NCI-H510A treated with DMSO at 0.1 percent for 48 hours (cell line): Measurements from ENCODE around the gene INSL3.
A peak's percentile ranks its signal among the peaks of the same experiment; 100 is the strongest.
"Not testable (repeated sequence)": the region's sequence is repeated elsewhere in the genome, so short reads cannot be mapped to it uniquely, and the experiment has no call there.

Experiments
- DNase-seq: peaks from one replicate; lab custom pipeline; 2025; lab: John Stamatoyannopoulos, UW

The INSL3 gene

DNA sequence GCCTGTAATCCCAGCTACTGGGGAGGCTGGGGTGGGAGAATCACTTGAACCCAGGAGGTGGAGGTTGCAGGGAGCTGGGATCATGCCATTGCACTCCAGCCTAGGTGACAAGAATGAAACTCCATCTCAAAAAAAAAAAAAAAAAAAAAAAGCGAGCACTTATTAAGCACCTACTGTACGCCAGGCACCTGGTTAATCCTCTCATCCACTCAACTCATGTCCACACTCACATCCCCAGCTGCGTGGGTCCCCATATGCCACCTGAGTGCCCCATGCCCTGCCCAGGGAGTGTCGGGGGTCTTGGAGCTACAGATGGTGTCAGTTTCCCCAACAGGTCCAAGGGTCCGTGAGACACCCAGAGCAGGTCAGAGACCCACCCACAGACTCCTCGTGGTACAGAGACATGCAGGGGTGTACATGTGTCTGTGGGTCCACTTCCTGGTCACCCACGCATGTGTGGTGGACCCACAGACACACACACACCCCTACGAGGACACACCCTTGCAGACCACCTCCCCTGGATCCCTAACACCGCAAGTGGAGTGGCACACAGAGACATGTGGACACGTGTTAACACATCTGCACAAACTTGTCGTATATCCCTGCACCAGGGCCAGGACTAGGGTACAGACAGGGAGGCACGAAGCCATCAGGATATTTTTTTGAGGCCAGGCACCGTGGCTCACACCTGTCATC, 3.5 kb downstream of the INSL3 start:
- DNase-seq: no peak

DNA sequence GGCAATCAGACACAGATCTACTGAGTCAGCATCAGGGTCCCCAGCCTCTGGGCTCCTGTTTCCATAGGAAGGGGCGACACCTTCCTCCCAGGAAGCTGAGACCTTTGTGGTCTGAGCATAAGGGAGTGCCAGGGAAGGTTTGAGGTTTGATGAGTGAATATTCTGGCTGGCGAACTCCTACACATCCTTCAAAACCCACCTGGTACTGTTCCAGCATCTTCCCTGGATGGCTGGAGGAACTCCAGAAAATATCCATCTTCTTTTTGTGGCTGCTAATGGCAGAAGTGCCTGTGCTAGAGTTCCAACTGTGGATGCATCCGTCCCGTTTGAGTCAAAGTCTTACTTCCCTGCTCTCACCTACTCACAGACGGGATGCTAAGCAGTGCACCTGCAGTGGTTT, 9.2 kb downstream of the INSL3 start:
- DNase-seq: no peak

DNA sequence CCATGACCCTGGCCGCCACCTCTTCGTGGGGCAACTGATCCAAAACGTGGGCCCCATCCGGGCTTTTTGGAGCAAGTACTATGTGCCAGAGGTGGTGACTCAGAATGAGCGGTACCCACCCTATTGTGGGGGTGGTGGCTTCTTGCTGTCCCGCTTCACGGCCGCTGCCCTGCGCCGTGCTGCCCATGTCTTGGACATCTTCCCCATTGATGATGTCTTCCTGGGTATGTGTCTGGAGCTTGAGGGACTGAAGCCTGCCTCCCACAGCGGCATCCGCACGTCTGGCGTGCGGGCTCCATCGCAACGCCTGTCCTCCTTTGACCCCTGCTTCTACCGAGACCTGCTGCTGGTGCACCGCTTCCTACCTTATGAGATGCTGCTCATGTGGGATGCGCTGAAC, 9.6 kb downstream of the INSL3 start:
- no peak for DNase-seq

DNA sequence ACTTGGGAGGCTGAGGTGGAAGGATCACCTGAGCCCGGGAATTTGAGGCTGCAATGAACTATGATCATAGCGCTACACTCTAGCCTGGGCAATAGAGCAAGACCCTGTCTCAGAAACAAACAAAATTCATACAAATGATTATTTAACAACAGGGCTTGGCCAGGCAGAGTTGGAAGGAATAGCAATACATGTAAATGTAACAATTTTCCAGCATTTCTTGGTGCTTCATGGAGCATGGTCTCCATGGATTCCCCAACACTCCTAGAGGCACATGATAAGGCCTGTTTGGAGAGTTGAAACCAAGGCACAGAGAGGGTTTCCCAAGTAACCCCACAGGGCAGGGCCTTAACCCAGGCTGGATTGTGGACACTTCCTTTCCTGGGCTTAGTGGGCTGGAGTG, 10.2 kb downstream of the INSL3 start:
- no peak for DNase-seq

DNA sequence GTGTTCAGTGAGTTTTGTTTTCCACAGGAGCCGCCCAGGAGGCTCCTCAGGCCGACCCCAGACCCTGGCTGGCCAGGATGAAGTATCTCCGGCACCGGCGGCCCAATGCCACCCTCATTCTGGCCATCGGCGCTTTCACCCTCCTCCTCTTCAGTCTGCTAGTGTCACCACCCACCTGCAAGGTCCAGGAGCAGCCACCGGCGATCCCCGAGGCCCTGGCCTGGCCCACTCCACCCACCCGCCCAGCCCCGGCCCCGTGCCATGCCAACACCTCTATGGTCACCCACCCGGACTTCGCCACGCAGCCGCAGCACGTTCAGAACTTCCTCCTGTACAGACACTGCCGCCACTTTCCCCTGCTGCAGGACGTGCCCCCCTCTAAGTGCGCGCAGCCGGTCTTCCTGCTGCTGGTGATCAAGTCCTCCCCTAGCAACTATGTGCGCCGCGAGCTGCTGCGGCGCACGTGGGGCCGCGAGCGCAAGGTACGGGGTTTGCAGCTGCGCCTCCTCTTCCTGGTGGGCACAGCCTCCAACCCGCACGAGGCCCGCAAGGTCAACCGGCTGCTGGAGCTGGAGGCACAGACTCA, 13.5 kb downstream of the INSL3 start:
- no peak for DNase-seq

DNA sequence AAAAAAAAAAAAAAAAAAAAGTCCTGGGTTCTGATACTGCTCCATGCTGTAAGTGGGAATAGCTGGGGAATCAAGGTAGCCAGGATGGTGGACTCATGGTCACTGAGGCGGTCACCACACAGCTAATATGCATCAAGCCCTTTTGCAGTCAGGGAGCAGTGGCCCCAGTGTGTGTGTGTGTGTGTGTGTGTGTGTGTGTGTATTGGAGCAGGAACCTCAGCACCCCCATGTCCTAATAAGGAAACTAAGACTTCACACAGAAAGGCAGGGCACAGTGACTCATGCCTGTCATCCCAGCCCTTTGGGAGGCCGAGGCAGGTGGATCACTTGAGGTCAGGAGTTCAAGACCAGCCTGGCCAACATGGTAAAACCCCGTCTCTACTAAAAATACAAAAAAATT, 14.4 kb downstream of the INSL3 start:
- no peak for DNase-seq

DNA sequence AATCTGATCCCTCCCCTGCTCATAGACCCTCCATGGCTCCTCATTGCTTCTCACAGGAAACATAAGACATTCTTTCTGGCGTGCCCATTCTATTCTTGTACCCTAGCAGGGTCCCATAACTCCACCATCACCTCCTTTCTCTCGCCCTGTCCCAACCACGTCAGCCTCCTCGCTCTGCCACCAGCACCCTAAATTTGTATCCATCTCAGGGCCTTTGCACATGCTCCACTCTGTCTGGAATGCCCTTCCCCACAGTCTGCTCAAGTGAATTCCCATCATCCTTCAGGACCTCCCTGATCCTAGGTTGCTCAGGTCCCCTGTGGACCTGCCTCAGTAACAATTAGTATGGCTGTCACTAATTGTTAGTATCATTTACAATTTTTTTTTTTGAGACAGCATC, 15.9 kb downstream of the INSL3 start:
- DNase-seq: no peak

DNA sequence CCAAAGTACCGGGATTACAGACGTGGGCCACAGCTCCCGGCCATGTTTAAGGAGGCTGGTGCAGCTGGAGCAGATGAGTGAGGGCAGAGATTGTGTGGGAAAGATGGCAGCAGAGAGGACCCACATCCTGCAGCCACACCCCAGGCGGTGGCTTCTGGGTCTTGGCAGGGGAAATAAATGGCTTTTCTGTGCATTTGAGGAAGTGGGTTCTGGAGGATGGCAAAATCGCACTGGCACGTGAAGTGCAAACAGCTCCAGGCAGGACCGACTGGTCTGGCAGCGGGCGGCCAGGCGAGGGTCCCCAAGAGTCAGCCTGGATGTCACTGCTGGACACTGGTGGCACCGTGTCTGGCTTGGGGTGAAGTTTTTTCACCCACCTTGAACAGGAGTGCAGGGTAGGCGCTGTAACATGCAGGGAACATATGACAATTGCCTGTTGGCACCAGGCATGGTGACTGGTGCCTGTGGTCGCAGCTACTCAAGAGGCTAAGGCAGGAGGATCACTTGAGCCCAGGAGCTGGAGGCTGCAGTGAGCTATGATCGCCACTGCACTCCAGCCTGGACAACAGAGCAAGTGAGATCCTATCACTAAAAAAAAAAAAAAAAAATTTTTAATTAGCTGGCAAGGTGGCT, 17.9 kb downstream of the INSL3 start:
- no peak for DNase-seq

DNA sequence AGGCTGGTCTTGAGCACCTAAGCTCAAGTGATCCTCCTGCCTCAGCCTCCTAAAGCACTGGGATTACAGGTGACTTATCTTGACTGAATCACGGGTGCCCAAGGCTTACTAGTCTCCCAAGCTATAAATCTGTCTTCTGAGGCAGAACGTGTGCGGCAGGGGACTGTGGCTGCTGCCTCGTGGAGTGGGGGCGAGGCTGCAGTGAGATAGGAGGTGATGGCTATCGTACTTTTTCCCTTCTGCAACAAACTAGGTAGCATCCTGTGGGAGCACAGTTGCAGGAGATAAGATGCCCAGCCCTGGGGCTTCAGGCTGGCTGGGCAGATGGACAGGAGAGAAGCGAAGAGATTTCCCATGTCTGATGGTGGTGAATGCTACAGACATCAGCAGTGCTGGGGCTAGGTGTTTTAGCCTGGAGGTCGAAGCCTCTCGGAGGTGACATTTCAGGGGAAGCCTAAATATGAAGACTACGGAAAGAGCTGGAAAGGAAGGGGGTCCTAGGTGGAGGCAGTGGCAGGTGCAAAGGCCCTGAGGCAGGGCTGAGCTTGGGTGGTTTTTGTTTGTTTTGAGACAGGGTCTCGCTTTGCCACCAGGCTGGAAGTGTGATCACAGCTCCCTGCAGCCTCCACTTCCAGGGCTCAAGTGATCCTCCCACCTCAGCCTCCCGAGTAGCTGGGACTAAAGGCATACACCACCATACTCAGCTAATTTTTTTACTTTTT, 19.0 kb downstream of the INSL3 start:
- DNase-seq: no peak

DNA sequence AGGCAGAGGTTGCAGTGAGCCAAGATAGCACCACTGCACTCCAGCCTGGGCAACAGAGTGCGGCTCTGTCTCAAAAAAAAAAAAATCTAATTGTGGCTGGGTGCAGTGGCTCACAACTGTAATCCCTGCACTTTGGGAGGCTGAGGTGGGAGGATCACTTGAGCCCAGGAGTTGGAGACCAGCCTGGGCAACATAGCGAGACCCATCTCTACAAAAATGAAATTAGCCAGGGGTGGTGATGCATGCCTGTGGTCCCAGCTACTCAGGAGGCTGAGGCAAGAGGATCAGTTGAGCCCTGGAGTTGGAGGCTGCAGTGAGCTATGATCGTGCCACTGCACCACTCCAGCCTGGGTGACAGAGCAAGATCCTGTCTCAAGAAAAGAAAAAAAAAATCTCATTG, 22.7 kb downstream of the INSL3 start:
- DNase-seq: not testable (repeated sequence)

DNA sequence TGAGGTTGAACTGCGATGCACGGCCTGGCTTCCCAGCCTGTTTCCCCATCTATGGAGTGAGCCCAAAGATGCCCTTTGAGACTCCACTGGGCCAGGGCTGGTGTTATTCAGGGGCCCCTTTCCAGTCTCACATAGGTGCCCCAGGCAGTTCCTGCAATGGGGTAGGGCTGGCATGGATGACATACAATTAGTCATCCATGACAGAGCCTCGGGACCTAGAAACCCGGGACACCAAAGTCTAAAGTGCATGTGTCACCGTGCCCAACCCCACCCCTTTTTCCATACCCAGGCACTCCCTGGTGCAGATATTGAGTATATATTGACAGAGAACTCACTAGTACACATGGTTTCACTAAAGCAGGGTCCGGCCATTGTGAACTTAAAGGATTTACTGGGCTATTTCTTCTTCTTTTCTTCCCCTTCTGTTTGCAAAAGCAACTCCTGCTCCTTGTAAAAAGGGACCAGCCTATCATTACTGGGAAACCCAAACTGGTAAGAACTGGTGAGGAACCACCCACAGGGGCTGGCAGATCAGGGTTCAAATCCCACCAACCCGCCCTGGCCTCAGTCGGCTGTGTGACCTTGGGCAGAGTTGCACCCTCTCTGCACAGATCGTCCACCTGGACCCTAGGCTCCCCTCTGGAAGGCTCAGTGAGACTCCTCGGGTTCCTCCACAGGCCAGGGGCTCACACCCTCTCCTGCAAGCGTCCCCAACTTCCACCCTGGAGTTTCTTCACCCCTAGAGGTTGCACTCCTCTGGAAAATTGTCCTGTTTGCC, 23.7 kb downstream of the INSL3 start:
- DNase-seq: no peak

DNA sequence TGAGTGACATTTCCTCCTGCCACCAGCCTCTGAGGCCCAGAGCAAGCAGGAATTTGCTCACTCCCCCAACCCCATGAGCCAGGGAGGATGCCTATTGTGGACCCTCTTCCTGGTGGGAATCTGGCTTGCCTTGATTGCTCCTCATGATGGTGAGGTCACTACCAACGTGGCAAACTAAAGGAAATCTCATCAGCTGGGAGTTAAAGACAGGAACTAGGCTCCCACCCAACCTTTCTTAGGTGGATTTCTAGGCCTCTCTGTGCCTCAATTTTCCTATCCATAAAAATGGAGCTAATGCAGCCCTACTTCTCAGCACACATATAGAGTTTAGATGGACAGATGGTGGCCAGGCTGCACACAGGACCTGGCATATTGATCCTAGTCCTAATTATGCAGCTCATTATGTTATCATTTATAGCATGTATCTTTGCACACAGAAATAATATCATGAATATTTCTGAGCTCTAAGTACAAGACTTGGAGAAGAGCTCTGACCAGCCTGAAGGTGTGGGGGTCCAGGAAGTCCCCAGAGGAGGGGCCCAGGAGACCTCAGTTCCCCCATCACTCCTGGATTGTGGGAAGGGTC, 24.4 kb downstream of the INSL3 start:
- DNase-seq: no peak

DNA sequence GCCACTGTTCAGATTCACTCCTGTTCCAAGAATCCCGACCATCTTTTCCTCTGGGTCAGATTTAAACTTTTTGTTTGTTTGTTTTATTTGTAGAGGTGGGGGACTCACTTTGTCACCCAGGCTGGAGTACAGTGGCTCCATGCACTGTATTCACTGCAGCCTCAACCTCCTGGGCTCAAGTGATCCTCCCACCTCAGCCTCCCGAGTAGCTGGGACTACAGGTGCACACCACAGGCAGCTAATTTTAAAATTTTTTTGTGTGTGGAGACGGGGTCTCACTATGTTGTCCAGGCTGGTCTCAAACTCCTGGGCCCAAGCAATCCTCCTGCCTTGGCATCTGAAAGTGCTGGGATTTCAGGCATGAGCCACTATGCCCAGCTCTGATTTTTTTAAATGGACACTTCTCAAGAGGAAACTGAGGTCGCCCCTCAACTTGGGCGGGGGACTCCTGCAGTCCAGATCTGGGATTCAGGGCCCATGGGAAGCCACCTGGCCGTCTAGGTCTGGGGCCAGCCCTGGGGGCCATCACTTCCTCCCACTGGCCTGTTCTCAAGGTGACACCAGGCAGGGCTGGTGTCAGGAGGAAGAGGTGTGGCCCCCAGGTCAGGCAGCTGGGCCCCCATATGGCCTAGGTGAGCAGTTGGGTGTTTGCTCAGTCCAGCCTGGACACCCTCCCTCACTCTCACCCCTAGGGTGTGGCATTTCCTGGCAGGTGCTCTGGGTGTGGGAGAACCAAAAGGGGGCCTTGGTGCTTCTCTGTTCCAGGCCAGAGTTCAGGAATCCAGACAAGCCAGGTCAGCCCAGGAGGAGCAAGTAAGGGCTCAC, 25.1 kb downstream of the INSL3 start:
- no peak for DNase-seq

DNA sequence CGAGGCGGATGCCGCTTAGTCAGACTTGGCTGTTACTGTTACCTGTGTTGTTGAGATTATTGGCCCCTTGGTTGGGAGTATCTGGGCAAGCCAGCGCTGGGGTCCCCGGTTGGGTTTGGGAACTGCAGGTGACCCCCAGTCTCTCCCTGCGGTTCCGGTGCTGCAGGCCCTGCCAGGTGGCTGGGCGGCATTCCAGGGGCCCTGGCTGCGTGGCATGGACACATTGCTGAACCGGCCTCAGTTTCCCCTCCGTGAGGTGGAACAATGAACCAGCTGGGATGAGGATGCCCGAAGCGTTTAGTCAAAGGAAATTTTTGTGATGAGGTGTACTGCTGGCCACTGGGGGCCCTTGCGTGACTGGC, 25.8 kb downstream of the INSL3 start:
- DNase-seq: no peak

DNA sequence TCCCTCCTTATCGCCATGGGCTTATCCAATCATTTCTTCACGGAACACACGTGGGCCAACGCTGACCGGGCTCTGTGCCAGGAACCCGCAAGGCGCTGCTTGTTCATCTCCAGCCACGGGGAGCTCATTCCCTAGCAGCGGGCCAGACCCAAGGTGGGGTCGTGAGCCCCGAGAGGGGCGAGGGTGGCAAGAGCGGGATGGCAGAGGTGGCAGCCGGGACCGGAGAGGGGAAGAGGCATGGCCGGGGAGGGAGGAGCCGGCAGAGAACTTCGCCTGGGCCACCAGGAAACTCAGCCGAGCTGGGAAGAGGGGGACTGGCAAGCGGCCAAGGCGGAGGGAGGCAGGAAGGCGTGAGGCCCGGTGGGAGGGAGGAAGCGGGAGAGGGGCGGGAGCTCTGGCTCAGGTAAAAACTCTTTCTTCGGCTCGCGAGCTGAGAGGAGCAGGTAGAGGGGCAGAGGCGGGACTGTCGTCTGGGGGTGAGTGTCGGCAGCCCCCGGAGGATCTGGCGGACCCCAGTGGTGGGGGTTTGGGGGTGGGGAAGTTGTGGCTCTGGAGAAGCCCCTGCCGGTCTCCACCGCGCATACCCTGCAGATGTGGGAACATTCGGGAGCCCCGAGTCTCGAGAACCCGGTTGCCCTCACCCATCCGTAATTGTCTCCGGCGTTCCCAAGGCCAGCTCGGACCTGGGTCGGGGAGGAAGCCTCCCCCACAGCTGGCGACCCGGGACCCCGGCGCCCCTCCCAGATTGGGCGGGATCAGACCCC, 26.4 kb downstream of the INSL3 start, which contains the start of gene B3GNT3:
B3GNT3 (plus strand) TSS at position 408 of the 764 bp plus-strand sequence. CDS start 12,670 bp downstream, outside the sequence.
- peak; percentile 75 for DNase-seq

DNA sequence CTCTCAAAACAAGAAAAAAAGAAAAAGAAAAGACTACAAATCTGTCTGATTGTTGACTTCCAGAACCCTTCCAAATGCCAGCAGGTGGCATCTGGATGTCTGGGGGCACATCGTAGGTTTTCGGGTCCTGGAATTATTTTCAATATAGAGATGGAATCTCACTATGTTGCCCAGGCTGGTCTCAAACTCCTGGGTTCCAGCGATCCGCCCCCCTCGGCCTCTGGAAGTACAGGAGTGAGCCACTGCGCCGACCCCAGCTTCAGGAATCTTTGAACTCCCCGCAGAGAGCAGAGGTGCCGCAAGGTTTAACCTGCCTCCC, 26.9 kb downstream of the INSL3 start:
- DNase-seq: no peak

DNA sequence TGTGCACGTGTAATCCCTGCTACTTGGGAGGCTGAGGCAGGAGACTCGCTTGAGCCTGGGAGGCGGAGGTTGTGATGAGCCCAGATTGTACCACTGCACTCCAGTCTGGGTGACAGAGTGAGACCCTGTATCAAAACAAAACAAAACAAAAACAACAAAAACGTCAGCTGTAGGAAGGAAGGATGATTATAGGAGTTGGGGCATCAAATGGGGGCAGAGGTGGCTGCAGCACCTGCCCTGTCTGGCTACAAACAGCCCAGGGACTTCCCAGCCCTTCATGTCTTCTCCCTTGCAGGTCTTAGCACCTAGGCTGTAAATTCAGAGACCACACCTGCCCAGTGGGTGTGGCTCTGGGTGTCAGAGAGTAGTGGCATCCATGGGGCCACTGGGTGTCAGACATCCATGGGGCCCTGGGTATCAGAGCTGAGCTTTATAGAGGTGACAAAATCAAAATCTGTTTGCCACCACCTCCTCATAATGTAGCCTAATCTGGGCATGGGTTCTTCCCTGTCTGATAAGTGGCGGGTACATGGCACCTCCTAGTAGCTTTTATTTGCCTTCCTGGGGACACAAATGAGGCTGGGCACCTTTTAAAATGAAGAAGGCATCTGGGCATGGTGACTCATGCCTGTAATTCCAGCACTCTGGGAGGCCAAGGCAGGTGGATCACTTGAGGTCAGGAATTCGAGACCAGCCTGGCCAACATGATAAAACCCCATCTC, 31.1 kb downstream of the INSL3 start:
- no peak for DNase-seq

DNA sequence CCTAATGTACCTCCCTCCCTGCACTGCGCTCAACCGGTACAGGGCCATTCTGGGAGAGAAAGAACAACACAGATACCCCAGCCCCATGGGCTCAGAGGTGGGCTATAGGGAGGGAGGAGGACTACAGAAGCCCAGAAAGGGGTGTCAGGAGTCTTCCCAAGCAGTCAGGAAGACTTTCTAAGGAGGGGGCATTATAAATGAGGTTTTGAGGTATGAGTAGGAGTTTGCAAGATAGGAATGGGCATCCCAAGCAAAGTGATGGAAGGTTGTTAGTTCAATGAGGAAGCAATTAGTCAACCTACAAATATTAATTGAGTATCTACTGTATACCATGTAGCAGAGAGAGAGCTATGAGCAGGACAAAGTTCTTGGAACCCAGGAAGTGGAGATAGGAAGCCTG, 32.7 kb downstream of the INSL3 start:
- no peak for DNase-seq

DNA sequence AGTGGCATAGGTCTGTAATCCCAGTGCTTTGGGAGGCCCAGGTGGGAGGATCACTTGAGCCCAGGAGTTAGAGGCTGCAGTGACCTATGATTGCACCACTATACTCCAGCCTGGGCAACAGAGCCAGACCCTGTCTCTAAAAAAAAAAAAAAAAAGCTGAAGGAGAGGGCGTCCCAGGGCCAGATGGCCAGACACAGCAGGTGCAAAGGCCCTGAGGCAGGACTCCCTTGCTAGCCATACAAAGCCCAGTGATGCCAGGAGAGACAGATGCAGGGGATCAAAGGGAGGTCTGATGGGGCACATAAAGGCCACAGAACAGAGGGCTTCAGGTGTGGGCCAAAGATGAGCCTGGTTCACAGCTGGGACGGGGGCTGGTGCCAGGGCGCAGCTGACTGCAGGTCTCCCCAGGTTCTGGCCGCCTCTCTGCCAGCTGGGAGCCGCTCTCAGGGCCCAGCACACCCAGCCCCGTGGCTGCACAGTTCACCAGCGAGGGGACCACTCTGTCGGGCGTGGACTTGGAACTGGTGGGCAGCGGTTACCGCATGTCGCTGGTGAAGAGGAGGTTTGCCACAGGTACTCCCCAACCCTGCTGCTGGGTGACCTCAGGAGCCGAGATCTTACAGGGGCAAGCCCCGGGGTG, 33.9 kb downstream of the INSL3 start:
- no peak for DNase-seq
